Psoas muscle (tissue), 8 donors: ENCODE measurements around the gene HACD1. TPM values are rescaled to one million over a fixed set of nuclear protein-coding genes. Genes with fewer than 3 reads are reported as not detected.

Experiments
- ATAC-seq, 4 donors: fragments of 200-7000 bp; cut with Tn5 transposase; one replicate each; pipeline ENCODE4 v1.9.1; 2020; ENCODE audit warnings: moderate library complexity in 3 of 4, mild to moderate bottlenecking in 2 of 4
- DNase-seq, 2 donors: peaks; one replicate each; pipeline ENCODE4 v3.0.0-alpha.2; 2020
- H3K27ac ChIP-seq: fragments of 200-600 bp; one replicate; pipeline ENCODE4 v1.8.0; 2022
- H3K27me3 ChIP-seq, 3 donors: fragments of 200-600 bp in 1 of 3; one replicate each; pipeline versions ENCODE4 v1.6.1 to v1.8.0; 2013 to 2022; ENCODE audit warnings: low read length in 2 of 3, mild to moderate bottlenecking in 2 of 3, moderate library complexity in 1 of 3; ENCODE audit not compliant: insufficient read depth in 3 of 3
- H3K36me3 ChIP-seq, 2 donors: fragments of 200-600 bp in 1 of 2; one replicate each; pipeline versions ENCODE4 v1.6.1 to v1.8.0; 2013 to 2022; ENCODE audit warnings: low read depth in 1 of 2, mild to moderate bottlenecking in 1 of 2, moderate library complexity in 1 of 2; ENCODE audit not compliant: insufficient read depth in 1 of 2
- H3K4me1 ChIP-seq: fragments of 200-600 bp; one replicate; pipeline ENCODE4 v1.8.0; 2022
- H3K4me3 ChIP-seq: fragments of 200-600 bp; one replicate; pipeline ENCODE4 v1.8.0; 2022; ENCODE audit warnings: mild to moderate bottlenecking
- H3K9me3 ChIP-seq: fragments of 200-600 bp; one replicate; pipeline ENCODE4 v1.8.0; 2022
- WGBS, 3 donors: extraction: QIAGEN DNeasy Blood & Tissue Kit; methylation state at CpG; one replicate each; pipeline versions ENCODE4 v1.1.6 to v1.1.7; 2013; 5-methylcytosine and 5-hydroxymethylcytosine counted together
- intact Hi-C, 2 donors: fragments of 100-400 bp; cut with DNase I; formaldehyde crosslinking; loops; one replicate each; pipeline versions ENCODE4 v1.11.0 to v1.14.2; 2022
- polyA plus RNA-seq, 3 donors: library from polyadenylated mRNA; stranded (reverse); fragments of 200-250 nt; gene quantifications; one replicate each; pipeline ENCODE4 v1.2.3, GENCODE V29; 2013
- total RNA-seq, 4 donors: library from RNA; stranded (reverse); fragmentation: NEBNext Ultra II Directional in 2 of 4; extraction: Animal tissue kit (Norgen Biotek cat#: 25700) in 2 of 4; gene quantifications; one replicate each; pipeline versions ENCODE4 v1.2.1 to v1.2.4, GENCODE V29; 2021 to 2023
- TF ChIP-seq, protein P1 (sequence below): fragments of 200-600 bp; IDR thresholded peaks from one replicate; pipeline ENCODE4 v1.8.0; 2022; ENCODE audit warnings: antibody characterized with exemption
- donor health status: healthy with polysubstance abuse.
- donor health status: DM: no; HTN: no; CAD: no; lungs with moderate emphysema.
- donor health status: Bipolar disorder and iron deficiency.
- donor health status: healthy.
- donor health status: DM: yes; HTN: yes; CAD: no.
- donor health status: DM: no; HTN: no; CAD: no.
- donor health status: DM: no; HTN: no; CAD: no.
- donor health status: DM: yes; HTN: yes; CAD: no.

Gene HACD1
- total and polyA plus RNA-seq, 7 donors, result 23.4 to 61.8 (median 35.7) TPM

DNA sequence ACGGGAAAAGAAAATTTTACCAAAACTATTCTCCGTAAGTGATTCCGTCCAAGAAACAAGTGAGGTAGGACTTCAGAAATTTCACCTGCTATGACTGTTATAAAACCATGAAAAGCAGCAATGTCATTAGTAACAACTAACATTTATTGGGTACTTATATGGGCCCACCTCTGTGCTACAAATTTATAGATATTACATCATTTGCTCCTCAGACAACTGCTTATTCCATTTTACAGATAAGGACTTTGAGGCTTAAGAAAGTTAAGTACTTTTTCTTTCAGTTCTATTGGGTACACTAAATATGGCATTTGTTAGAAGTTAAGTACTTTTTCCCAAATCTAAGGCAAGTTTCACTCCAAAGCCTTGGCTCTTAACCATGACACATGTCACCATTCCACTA, 36.3 kb downstream of the HACD1 start:
- Histone ChIP-seq H3K9me3 (no peaks in the 10 kb centered on the region), H3K4me3 (no peak overlapping the region), H3K27me3 (no peaks in the 10 kb centered on the region), H3K36me3 (no peaks in the 10 kb centered on the region), H3K4me1 (no peaks in the 10 kb centered on the region), H3K27ac (no peak overlapping the region)
- intact Hi-C loops, result no loop called here
- WGBS, 3 donors, result 86 to 93% (median 88%) methylated on average over 3 of the region's 3 CpGs
- DNase-seq, result no peak
- no peak for ATAC-seq
- TF ChIP-seq, protein P1, sequence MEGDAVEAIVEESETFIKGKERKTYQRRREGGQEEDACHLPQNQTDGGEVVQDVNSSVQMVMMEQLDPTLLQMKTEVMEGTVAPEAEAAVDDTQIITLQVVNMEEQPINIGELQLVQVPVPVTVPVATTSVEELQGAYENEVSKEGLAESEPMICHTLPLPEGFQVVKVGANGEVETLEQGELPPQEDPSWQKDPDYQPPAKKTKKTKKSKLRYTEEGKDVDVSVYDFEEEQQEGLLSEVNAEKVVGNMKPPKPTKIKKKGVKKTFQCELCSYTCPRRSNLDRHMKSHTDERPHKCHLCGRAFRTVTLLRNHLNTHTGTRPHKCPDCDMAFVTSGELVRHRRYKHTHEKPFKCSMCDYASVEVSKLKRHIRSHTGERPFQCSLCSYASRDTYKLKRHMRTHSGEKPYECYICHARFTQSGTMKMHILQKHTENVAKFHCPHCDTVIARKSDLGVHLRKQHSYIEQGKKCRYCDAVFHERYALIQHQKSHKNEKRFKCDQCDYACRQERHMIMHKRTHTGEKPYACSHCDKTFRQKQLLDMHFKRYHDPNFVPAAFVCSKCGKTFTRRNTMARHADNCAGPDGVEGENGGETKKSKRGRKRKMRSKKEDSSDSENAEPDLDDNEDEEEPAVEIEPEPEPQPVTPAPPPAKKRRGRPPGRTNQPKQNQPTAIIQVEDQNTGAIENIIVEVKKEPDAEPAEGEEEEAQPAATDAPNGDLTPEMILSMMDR, result no peak

DNA sequence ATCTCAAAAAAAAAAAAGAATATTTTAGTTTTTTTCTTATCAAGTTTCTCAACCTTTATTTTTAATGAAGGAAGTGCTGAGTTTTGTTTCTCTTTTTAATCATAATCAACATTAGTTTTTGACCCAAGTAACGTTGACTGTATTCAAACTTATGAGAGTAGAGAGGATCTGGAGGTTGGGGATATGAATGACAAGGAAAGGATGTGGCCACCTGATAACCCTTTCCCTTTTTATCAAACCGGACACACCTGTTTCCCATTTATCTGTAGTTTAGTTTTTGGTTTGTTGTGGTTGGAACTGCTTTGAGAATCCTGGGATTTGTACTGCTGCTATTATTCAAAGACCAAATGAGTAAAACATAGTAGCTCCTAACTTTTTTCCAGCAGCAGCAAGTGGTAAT, 38.6 kb downstream of the HACD1 start:
- Histone ChIP-seq H3K4me1 (no peaks in the 10 kb centered on the region), H3K36me3 (no peaks in the 10 kb centered on the region), H3K27ac (no peak overlapping the region), H3K4me3 (no peak overlapping the region), H3K9me3 (no peaks in the 10 kb centered on the region), H3K27me3 (no peaks in the 10 kb centered on the region)
- DNase-seq (no peak), ATAC-seq (no peak)
- WGBS, 3 donors, result 71 to 77% (median 74%) methylated on average over 2 of the region's 2 CpGs
- TF ChIP-seq, protein P1, result no peak
- intact Hi-C loops, result no loop called here

DNA sequence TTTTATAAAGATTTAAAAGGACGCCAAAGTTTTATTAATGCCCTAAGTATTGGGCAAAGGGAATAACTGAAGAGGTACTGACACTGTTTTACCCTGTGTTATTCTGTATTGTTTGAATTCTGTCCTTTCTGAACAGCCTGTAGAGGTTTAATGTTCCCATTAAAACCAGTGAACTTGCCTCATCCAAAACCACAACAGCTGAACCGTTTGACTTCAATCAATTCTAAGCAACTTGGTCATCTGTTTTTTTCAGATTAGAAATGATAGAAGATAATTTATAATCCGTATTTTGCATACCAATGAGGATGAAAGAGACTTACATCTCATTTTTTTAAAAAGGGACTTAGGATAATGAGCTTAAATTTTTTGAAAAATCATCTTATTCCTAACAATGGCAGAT, 40.4 kb downstream of the HACD1 start:
- no peaks in the 10 kb centered on the region for H3K36me3 ChIP-seq
- intact Hi-C loops, result no loop called here
- H3K4me3 ChIP-seq, result no peak overlapping the region
- no peaks in the 10 kb centered on the region for H3K9me3 ChIP-seq
- WGBS, 3 donors, result 66 to 71% (median 66%) methylated on average over 3 of the region's 3 CpGs
- DNase-seq, result no peak
- H3K27ac ChIP-seq, result no peak overlapping the region
- no peaks in the 10 kb centered on the region for H3K27me3 ChIP-seq
- no peaks in the 10 kb centered on the region for H3K4me1 ChIP-seq
- TF ChIP-seq, protein P1, result no peak
- ATAC-seq, result no peak

DNA sequence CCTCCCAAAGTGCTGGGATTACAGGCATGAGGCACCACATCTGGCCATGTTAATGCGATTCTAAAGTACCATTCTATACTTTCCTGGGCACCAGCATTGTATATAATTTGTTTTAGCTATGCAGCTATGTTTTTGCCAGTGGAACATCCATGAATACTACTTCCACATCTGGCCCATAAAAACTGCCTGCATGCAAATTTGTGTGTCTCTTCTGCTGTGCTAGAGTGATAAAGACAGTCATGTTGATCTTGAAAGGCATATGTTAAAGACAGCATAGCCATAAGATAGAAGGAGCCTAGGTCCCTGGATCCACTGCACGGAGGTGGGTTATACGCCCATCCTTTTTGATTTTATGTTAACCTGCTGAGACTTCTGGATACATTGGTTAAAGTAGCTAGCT, 52.3 kb downstream of the HACD1 start:
- ATAC-seq (no peak), DNase-seq (no peak)
- no peaks in the 10 kb centered on the region for H3K27me3 ChIP-seq
- intact Hi-C loops, result loop anchor here in 1 of 2 donors (5.0 kb wide), 1 partner anchor 1128 kb away; the partner anchor contains the start of gene PTER
- H3K27ac ChIP-seq, result no peak overlapping the region
- 87 to 94% (median 91%) methylated on average over 3 of the region's 3 CpGs for WGBS, 3 donors
- H3K36me3 ChIP-seq, result no peaks in the 10 kb centered on the region
- TF ChIP-seq, protein P1, result no peak
- H3K4me3 ChIP-seq, result no peak overlapping the region
- H3K4me1 ChIP-seq, result peaks cover 17% of the 10 kb centered on the region
- no peaks in the 10 kb centered on the region for H3K9me3 ChIP-seq

DNA sequence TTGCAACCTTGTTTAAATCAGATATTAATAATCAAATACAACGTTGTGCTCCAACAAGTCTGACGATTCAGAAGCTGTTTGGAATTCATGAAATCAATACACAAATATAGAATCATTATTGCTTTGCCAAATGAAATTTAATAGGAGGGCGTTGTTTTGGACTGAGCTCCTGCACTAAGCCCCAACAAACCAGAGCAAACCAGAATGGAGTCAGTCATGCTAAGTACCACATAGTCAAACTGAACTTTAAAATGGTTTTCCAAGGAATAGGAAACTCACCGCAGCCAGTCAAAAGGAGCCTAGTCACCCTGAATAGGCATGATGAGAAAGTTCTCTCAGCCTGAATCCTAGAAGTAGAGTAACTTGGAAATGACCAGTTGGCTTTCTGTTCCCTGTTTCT, 53.7 kb downstream of the HACD1 start:
- no peaks in the 10 kb centered on the region for H3K9me3 ChIP-seq
- no peak for DNase-seq
- peaks cover 17% of the 10 kb centered on the region for H3K4me1 ChIP-seq
- intact Hi-C loops, result loop anchor here in 1 of 2 donors (5.0 kb wide), 1 partner anchor 1126 kb away; the partner anchor contains the start of gene PTER
- peak in 3 of 4 donors; percentile 17 to 25 (median 25) for ATAC-seq
- peak overlapping the region; percentile 74 for H3K27ac ChIP-seq
- no peak overlapping the region for H3K4me3 ChIP-seq
- H3K27me3 ChIP-seq, result no peaks in the 10 kb centered on the region
- no peaks in the 10 kb centered on the region for H3K36me3 ChIP-seq
- TF ChIP-seq, protein P1, result no peak
- 23 to 46% (median 34%) methylated on average over 4 of the region's 4 CpGs for WGBS, 3 donors
